IPS-20b (cell line): Measurements from ENCODE around the gene FREM1.

Source experiments
- H3K27ac ChIP-seq: one replicate; pipeline ENCODE4 v1.5.1; 2013; ENCODE audit warnings: low read length
- H3K27me3 ChIP-seq: 2 replicates; pipeline ENCODE4 v1.6.1; 2013; ENCODE audit warnings: mild to moderate bottlenecking, low read length, inconsistent platforms; ENCODE audit not compliant: insufficient read depth
- H3K36me3 ChIP-seq: 2 replicates; pipeline ENCODE4 v1.6.1; 2013; ENCODE audit warnings: low read depth, mild to moderate bottlenecking, inconsistent platforms, low read length, moderate library complexity; ENCODE audit not compliant: insufficient read depth
- H3K4me1 ChIP-seq: 2 replicates; pipeline ENCODE4 v1.6.1; 2013; ENCODE audit warnings: mild to moderate bottlenecking, control low read depth, inconsistent platforms, low read length, moderate library complexity; ENCODE audit not compliant: insufficient read depth
- H3K4me3 ChIP-seq: 2 replicates; pipeline ENCODE4 v1.5.1; 2013; ENCODE audit warnings: mild to moderate bottlenecking, low read length, inconsistent platforms
- H3K9ac ChIP-seq: 2 replicates; pipeline ENCODE4 v1.6.1; 2013; ENCODE audit warnings: low read depth, mild to moderate bottlenecking, inconsistent platforms, low read length, moderate library complexity
- H3K9me3 ChIP-seq: 2 replicates; pipeline ENCODE4 v1.6.1; 2013; ENCODE audit warnings: mild to moderate bottlenecking, low read depth, low read length, inconsistent platforms; ENCODE audit not compliant: insufficient read depth

FREM1 gene

GRCh38 chr9:14748373-14748772, 161.9 kb downstream of the FREM1 start:
- Histone ChIP-seq H3K9ac (no peak overlapping the region), H3K36me3 (no peaks in the 10 kb centered on the region), H3K4me1 (peaks cover 19% of the 10 kb centered on the region; the same call in 1 of the 2 replicates), H3K27me3 (no peaks in the 10 kb centered on the region), H3K9me3 (no peaks in the 10 kb centered on the region), H3K4me3 (no peak overlapping the region), H3K27ac (no peak overlapping the region)

- no peaks in the 10 kb centered on the region for H3K27me3 ChIP-seq
- H3K4me3 ChIP-seq, result no peak overlapping the region
- no peaks in the 10 kb centered on the region for H3K36me3 ChIP-seq
- H3K9ac ChIP-seq, result no peak overlapping the region
- H3K4me1 ChIP-seq, result peaks cover 19% of the 10 kb centered on the region; the same call in 1 of the 2 replicates
- H3K9me3 ChIP-seq, result no peaks in the 10 kb centered on the region
- H3K27ac ChIP-seq, result no peak overlapping the region
These were observed 163.1 kb downstream of the FREM1 start for GRCh38 chr9:14747111-14747510.

GRCh38 chr9:14746626-14747025, 163.6 kb downstream of the FREM1 start:
- no peaks in the 10 kb centered on the region for H3K9me3 ChIP-seq
- no peaks in the 10 kb centered on the region for H3K27me3 ChIP-seq
- no peak overlapping the region for H3K4me3 ChIP-seq
- no peak overlapping the region for H3K27ac ChIP-seq
- H3K4me1 ChIP-seq, result peaks cover 19% of the 10 kb centered on the region; the same call in 1 of the 2 replicates
- no peaks in the 10 kb centered on the region for H3K36me3 ChIP-seq
- no peak overlapping the region for H3K9ac ChIP-seq

- Histone ChIP-seq H3K9ac (no peak overlapping the region), H3K27me3 (no peaks in the 10 kb centered on the region), H3K4me1 (peaks cover 8% of the 10 kb centered on the region; the same call in 1 of the 2 replicates), H3K27ac (no peak overlapping the region), H3K9me3 (no peaks in the 10 kb centered on the region), H3K36me3 (no peaks in the 10 kb centered on the region), H3K4me3 (no peak overlapping the region)
These were observed 165.5 kb downstream of the FREM1 start for GRCh38 chr9:14744768-14745167.

DNA sequence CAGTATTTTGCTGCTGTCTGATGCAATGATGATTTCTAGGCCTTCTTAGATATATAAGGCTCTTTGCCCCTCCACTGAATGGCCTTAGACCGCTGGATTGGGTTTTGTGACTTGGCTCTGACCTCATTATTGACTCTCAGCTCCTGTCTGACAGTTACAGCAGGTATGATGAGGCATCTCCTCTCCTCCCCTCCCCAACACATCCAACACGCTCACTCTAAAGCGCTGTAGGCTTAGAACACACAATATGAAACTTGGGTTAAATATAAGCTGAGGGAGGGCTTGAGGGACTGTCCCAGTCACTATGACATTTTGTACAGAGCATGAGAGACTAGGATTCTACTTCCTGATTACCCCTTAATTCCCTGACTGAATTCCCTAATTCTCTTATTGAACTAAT, 168.9 kb downstream of the FREM1 start:
- H3K36me3 ChIP-seq, result no peaks in the 10 kb centered on the region
- H3K4me1 ChIP-seq, result no peaks in the 10 kb centered on the region
- H3K9ac ChIP-seq, result no peak overlapping the region
- no peaks in the 10 kb centered on the region for H3K27me3 ChIP-seq
- H3K4me3 ChIP-seq, result no peak overlapping the region
- no peak overlapping the region for H3K27ac ChIP-seq
- H3K9me3 ChIP-seq, result no peaks in the 10 kb centered on the region

GRCh38 chr9:14733133-14733532, 177.1 kb downstream of the FREM1 start:
- Histone ChIP-seq H3K4me1 (no peaks in the 10 kb centered on the region), H3K9me3 (no peaks in the 10 kb centered on the region), H3K9ac (no peak overlapping the region), H3K4me3 (no peak overlapping the region), H3K27ac (no peak overlapping the region), H3K36me3 (no peaks in the 10 kb centered on the region), H3K27me3 (peaks cover 15% of the 10 kb centered on the region; the same call in 1 of the 2 replicates)

DNA sequence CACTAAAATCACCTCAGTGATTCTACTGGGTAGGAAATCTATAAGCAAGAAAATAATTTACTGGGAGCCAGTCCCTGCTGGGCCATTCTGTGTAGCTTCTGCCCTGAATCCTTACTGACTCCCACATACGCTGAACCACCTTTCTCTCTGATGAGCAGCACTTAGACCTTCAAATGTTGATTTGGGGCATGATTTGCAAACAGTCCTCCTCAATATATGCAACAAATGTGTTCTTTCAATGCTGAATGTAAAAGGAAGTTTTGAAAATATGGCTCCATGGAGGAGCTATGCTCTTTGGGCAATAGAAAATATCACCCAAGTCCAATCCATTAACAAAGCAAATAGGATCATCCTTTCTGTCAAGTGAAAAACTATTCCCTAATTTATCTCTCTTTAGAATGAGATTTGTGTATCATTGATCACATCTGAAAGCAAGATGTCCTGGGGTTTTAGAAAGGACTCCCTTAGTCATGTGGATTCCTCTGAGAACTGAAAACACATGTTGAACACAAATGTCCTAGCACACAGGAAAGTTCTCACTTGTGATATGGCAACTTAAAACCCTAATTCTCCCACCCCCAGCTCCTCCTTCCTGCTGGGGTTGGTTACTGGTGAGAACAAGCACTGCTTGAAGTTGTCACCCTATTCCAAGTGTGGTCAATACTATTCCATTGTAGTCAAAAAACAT, 178.8 kb downstream of the FREM1 start:
- Histone ChIP-seq H3K27ac (no peak overlapping the region), H3K4me1 (no peaks in the 10 kb centered on the region), H3K4me3 (no peak overlapping the region), H3K36me3 (no peaks in the 10 kb centered on the region), H3K9me3 (no peaks in the 10 kb centered on the region), H3K9ac (no peak overlapping the region), H3K27me3 (peaks cover 32% of the 10 kb centered on the region)

GRCh38 chr9:14730461-14730898, 179.7 kb downstream of the FREM1 start:
- Histone ChIP-seq H3K27ac (no peak overlapping the region), H3K9ac (no peak overlapping the region), H3K36me3 (no peaks in the 10 kb centered on the region), H3K4me3 (no peak overlapping the region), H3K27me3 (peaks cover 41% of the 10 kb centered on the region), H3K4me1 (no peaks in the 10 kb centered on the region), H3K9me3 (no peaks in the 10 kb centered on the region)

GRCh38 chr9:14723301-14723700, 186.9 kb downstream of the FREM1 start:
- Histone ChIP-seq H3K9me3 (no peaks in the 10 kb centered on the region), H3K4me3 (no peak overlapping the region; the same call in 1 of the 2 replicates), H3K9ac (no peak overlapping the region), H3K27me3 (peaks cover 97% of the 10 kb centered on the region), H3K4me1 (peaks cover 16% of the 10 kb centered on the region), H3K27ac (no peak overlapping the region), H3K36me3 (no peaks in the 10 kb centered on the region)

- Histone ChIP-seq H3K4me3 (peak within 1 kb of the TSS; percentile 49), H3K27me3 (peaks cover 98% of the 10 kb centered on the region), H3K4me1 (peaks cover 16% of the 10 kb centered on the region), H3K36me3 (no peaks in the 10 kb centered on the region), H3K27ac (no peak within 1 kb of the TSS), H3K9ac (no peak within 1 kb of the TSS), H3K9me3 (no peaks in the 10 kb centered on the region)
These were observed 187.7 kb downstream of the FREM1 start, which contains the start of gene CER1 for GRCh38 chr9:14722391-14723035. CER1 (minus strand) TSS chr9:14722733; CDS start chr9:14722672, 61 bp downstream.

GRCh38 chr9:14719231-14719923, 190.9 kb downstream of the FREM1 start:
- peaks cover 16% of the 10 kb centered on the region for H3K4me1 ChIP-seq
- H3K27ac ChIP-seq, result no peak overlapping the region
- peaks cover 67% of the 10 kb centered on the region for H3K27me3 ChIP-seq

More at GRCh38 chr9:14719231-14719923, 190.9 kb downstream of the FREM1 start:
- H3K9me3 ChIP-seq, result no peaks in the 10 kb centered on the region
- H3K9ac ChIP-seq, result no peak overlapping the region
- H3K4me3 ChIP-seq, result no peak overlapping the region
- no peaks in the 10 kb centered on the region for H3K36me3 ChIP-seq
